GM18517 (cell line): ENCODE data around the gene MDFIC2.
"Not testable (repeated sequence)": the region's sequence is repeated elsewhere in the genome, so short reads cannot be mapped to it uniquely, and the experiment has no call there.

Experiments used
- ATAC-seq: cut with Tn5 transposase; IDR thresholded peaks from one replicate; pipeline ENCODE4 v1.9.1; 2021; ENCODE audit warnings: mild to moderate bottlenecking, moderate library complexity; ENCODE audit not compliant: unreplicated experiment

The MDFIC2 gene

DNA sequence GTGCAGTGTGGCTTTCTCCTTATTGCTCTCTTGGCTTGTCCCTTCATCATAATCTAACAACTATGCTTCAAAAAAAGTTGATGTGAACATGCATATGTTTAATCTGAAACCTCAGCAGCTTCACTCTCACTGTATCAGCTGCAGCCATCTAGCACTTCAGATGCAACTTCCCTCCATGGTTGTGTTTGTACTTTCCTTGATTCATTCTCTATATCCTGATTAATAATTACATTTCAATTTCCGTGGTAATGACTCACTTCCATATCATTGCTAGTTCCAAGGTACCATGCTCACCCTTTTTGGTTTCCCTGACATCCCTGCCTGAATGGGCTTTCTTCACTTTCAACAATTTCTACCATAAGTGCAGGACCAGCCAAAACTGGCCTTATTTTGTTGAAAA lies 51.2 kb downstream of the MDFIC2 start:
- ATAC-seq = no peak

DNA sequence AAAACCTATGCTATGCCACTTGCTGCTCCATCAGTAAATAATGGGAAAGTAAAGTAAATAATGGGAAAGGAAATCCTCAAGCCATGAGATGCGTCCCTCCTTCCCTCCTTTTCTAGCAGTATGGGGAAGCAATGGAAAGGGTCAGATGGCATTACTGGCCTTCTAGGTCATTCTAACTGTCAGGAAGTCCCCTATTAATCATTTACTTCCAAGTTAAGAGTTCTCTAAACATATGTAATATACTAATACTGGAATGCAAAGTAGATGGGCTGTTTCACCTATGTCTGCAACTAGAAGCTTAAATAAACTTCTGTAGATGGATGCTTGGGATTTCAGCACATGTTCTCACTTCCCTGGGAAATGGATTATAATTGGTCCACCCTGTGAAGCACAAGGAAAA lies 55.9 kb downstream of the MDFIC2 start:
- ATAC-seq = no peak

DNA sequence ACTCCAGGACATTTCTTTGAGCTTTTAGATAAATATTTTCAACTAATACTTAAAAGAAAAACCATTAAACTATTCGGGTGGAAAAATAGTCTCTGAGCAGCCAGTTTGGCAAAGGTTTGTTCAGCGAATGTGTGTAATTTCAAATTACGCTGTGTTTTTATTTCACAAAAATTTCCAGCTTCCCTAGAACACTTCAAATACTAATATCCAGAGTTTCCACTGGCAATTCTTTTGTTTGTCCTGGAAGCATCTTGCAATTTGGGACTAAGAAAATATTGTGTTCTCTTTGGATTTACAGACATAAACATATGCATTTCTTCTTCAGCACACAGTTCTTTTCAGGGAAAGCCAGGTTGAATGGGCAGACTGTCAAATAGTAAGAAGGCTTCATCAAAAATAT lies 61.9 kb downstream of the MDFIC2 start:
- no peak for ATAC-seq

- ATAC-seq = no peak
These were observed 62.8 kb downstream of the MDFIC2 start for GRCh38 chr3:70249509-70250160.

DNA sequence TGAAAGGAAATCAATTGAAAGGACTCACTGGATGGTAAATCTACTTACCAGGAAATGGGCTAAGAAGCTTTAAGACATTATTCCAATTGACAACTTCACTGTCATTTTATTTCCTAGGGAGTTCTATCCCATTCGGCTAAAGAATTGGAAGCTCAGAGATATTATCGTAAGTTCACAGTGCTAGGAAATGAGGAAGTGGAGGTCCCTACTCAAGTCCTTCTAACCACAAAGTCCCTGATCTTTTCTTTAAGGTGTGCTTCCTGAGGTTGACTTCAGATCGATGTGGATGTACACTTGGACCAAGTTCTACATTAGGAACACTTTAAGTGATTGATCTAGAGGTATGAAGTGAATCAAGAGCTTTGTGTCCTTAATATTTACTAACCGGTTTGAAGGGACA lies 63.6 kb downstream of the MDFIC2 start:
- no peak for ATAC-seq

GRCh38 chr3:70247955-70248354 lies 64.5 kb downstream of the MDFIC2 start:
- no peak for ATAC-seq

- ATAC-seq = no peak
These were observed 66.5 kb downstream of the MDFIC2 start for GRCh38 chr3:70245746-70246525.

GRCh38 chr3:70244422-70244821 lies 68.0 kb downstream of the MDFIC2 start:
- no peak for ATAC-seq

DNA sequence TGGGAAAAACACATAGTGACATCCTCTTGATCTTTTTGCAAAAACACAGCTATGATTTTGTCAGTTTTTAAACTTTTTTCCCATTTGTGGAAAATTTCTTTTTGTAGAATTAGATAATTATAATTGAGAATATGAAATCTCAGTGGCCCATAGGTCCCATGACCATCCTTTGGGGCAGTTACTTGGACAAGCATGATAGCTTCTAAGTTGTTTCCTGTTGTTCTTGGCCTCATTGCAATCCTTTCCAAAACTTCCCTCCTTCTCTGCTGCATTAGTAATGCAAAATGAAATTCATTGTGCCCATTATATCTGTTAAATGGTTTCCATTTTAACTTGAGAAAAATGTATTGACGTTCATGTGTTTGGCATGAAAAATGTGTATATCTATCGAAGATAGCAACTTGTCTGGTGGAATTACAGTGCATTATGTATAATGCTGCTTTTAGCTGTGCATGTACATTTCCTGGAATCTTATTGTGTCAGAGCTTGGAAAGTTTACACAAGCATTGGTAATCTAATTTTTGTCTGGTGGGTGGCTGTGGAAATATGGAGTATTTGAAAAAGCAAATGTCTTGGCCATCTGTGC lies 70.0 kb downstream of the MDFIC2 start:
- ATAC-seq = no peak

- no peak for ATAC-seq
These were observed 78.6 kb downstream of the MDFIC2 start for GRCh38 chr3:70233812-70234211.

DNA sequence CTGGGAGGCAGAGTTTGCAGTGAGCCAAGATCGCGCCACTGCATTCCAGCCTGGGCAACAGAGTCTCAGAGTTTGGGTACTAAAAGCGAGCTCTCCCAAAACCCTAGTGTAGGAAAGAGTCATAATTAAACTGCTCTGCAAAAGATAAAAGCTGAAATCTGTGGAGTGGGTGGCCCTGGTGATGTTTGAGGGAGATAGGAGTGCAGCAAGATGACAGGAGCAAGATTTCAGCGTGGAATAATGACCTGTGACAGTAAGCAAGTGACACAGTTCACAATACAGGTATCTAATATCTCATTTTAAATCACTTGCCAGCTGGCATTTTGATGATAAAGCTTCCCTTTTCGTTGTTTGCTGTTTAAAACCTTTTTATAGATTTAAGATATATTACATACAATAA lies 79.3 kb downstream of the MDFIC2 start:
- ATAC-seq = no peak

DNA sequence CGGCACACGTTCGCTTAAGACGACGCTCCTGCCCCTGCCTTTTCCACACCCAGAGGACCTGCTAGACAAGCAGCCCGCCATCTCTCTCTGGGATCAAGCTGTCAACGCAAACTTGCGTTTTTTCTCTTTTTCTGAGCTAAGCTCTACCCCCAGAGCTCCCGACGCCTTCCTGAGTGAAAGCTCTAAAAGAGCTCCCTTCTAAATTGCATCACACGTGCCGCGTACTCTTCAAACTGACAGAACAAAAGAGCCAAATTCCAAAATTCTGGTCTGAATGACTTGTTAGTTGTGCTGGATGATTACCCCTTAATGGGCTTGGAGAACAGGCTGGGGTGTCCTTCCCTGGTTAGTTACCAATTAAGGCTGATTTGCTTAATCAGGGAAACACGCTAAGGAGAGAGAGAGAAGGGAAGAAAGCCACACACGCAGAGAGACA lies 81.2 kb downstream of the MDFIC2 start:
- no peak for ATAC-seq

DNA sequence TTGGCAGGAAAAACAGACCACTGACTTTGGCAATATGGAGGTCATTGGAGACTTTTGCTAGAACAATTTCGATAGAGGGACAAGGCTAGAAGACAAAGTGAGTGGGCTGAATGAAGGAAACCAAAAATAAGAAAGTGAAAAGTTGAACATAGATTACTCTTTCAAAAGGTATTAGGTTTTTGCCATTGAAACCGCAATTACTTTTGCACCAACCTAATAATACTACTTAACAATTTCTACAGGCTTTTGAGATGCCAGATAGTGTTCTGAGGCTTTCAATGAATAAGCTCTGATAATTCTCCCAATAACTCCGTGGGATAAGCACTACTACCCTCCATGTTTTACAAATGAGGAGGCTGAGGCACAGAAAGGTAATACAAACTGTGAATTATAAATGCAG lies 85.0 kb downstream of the MDFIC2 start:
- ATAC-seq = no peak

DNA sequence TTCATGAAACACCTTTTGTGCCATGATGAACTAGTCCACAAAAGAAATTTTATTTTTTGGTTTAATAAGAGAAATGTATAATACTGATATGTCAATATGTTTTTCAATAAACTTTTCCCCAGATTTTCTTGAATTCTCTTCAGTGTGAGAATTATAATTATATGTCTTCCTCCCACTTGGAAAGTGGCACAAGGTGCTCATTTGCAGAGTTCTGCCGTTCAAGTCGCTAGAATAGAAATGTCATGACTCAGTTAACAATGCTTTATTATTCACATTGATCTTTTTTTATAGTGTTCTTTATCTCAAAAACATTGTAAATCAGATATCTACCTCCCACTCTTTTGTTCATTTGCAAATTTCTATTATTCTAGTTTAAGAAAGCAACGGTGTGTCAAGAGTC lies 87.3 kb downstream of the MDFIC2 start:
- no peak for ATAC-seq

GRCh38 chr3:70224337-70224736 lies 88.1 kb downstream of the MDFIC2 start:
- no peak for ATAC-seq

GRCh38 chr3:70218471-70218870 lies 94.0 kb downstream of the MDFIC2 start:
- ATAC-seq = no peak

GRCh38 chr3:70211274-70211673 lies 101.2 kb downstream of the MDFIC2 start:
- ATAC-seq = not testable (repeated sequence)

GRCh38 chr3:70201975-70202374 lies 110.5 kb downstream of the MDFIC2 start:
- ATAC-seq = no peak

DNA sequence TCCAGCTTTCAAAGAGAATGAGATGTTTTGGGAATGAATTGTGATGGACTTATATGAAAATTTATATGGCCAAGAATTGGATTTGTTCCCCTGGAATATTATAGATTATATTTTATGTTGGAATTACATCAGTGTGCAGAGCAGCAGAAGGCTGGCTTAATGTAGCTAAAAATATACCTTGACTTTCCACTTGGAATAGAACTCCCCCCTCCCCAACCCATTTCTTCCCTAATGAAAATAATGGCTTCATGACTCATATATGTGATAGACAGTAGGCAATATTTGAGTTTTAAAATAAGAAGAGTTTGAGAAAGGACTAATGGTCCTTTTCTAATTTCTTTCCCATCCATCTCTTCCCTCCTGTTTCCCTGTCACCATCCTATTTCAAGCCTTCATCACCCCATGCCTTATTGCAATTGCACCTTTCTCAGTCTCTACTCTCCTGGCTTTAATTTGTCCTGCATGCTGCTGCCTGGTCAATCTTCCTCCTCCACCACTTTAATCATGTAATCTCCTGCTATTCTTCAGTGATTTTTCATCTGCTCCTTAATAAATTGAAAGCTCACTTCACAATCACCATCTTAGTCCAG lies 122.5 kb downstream of the MDFIC2 start:
- ATAC-seq = no peak

GRCh38 chr3:70186221-70186620 lies 126.2 kb downstream of the MDFIC2 start:
- no peak for ATAC-seq

- ATAC-seq = no peak
These were observed 126.8 kb downstream of the MDFIC2 start for GRCh38 chr3:70185661-70186060.
